Smooth muscle cell (in vitro differentiated cells): Measurements from ENCODE around the gene STK39. TPM values are rescaled to one million over a fixed set of nuclear protein-coding genes. Genes with fewer than 3 reads are reported as not detected.

Experiments
- DNase-seq: peaks from one replicate; lab custom pipeline; 2025; ENCODE audit not compliant: unreplicated experiment; lab: John Stamatoyannopoulos, UW
- H2AFZ ChIP-seq: fragments of 200-600 bp; sonication (generic); 2 replicates; pipeline ENCODE4 v1.6.0; 2016; ENCODE audit warnings: antibody characterized with exemption, low read depth, mild to moderate bottlenecking
- H3F3A ChIP-seq: fragments of 200-600 bp; sonication (generic); 2 replicates; pipeline ENCODE4 v1.6.0; 2017; ENCODE audit warnings: antibody characterized with exemption, low read depth
- H3K27ac ChIP-seq: fragments of 200-600 bp; sonication (generic); 2 replicates; pipeline ENCODE4 v1.5.1; 2016; ENCODE audit warnings: low read depth, mild to moderate bottlenecking
- H3K27me3 ChIP-seq: fragments of 200-600 bp; sonication (generic); 2 replicates; pipeline ENCODE4 v1.6.1; 2016; ENCODE audit warnings: low read depth, mild to moderate bottlenecking
- H3K36me3 ChIP-seq: fragments of 200-600 bp; sonication (generic); 2 replicates; pipeline ENCODE4 v1.5.1; 2016; ENCODE audit warnings: low read depth
- H3K4me1 ChIP-seq: fragments of 200-600 bp; sonication (generic); 2 replicates; pipeline ENCODE4 v1.5.1; 2016; ENCODE audit warnings: low read depth
- H3K4me2 ChIP-seq: fragments of 200-600 bp; sonication (generic); 2 replicates; pipeline ENCODE4 v1.6.0; 2016; ENCODE audit warnings: mild to moderate bottlenecking
- H3K4me3 ChIP-seq: fragments of 200-600 bp; sonication (generic); 2 replicates; pipeline ENCODE4 v1.5.1; 2016; ENCODE audit warnings: mild to moderate bottlenecking
- H3K79me2 ChIP-seq: fragments of 200-600 bp; sonication (generic); 2 replicates; pipeline ENCODE4 v1.6.0; 2016; ENCODE audit warnings: low read depth, mild to moderate bottlenecking
- H3K9ac ChIP-seq: fragments of 200-600 bp; sonication (generic); 2 replicates; pipeline ENCODE4 v1.6.0; 2016; ENCODE audit warnings: low read depth
- H3K9me3 ChIP-seq: fragments of 200-600 bp; sonication (generic); replicated peaks from 2 replicates; pipeline ENCODE4 v1.5.1; 2016; ENCODE audit warnings: low read depth
- H4K20me1 ChIP-seq: fragments of 200-600 bp; sonication (generic); 2 replicates; pipeline ENCODE4 v1.6.0; 2016; ENCODE audit warnings: low read depth
- CTCF ChIP-seq: fragments of 200-600 bp; sonication (generic); IDR thresholded peaks from 2 replicates; pipeline ENCODE4 v1.5.1; 2017; ENCODE audit warnings: borderline replicate concordance, mild to moderate bottlenecking, antibody characterized with exemption; ENCODE audit not compliant: insufficient read depth, poor library complexity, severe bottlenecking
- WGBS: methylation state at CpG from one replicate; pipeline ENCODE4 v1.1.7; 2016; ENCODE audit warnings: low lambda C conversion rate; 5-methylcytosine and 5-hydroxymethylcytosine counted together
- polyA plus RNA-seq: library from polyadenylated mRNA; unstranded; fragments of >200 nt; fragmentation: Nextera tagmentation; extraction: Ambion mirVana; gene quantifications from 2 replicates; pipeline ENCODE4 v1.2.1, GENCODE V29; 2016
- total RNA-seq: library from RNA; depleted of rRNA; stranded (reverse); fragments of >200 nt; gene quantifications from 2 replicates; pipeline ENCODE4 v1.2.3, GENCODE V29; 2014

STK39 gene
- total and polyA plus RNA-seq, 2 experiments from 2014 or later: 21.1 to 37.8 TPM

- Histone ChIP-seq H3K27ac (no peak overlapping the region), H3K9me3 (no peaks in the 10 kb centered on the region), H3F3A (no peaks in the 10 kb centered on the region), H2AFZ (no peak overlapping the region), H4K20me1 (no peaks in the 10 kb centered on the region), H3K4me1 (peaks cover 18% of the 10 kb centered on the region), H3K27me3 (no peaks in the 10 kb centered on the region), H3K36me3 (no peaks in the 10 kb centered on the region), H3K4me3 (no peak overlapping the region), H3K4me2 (no peak overlapping the region), H3K79me2 (no peaks in the 10 kb centered on the region), H3K9ac (no peak overlapping the region)
- TF ChIP-seq CTCF: no peak
- DNase-seq: no peak
- WGBS: 80% methylated on average over 2 of the region's 2 CpGs
Observed at GRCh38 chr2:167950571-167950970, 296.8 kb downstream of the STK39 start.

- peaks cover 23% of the 10 kb centered on the region for H3K4me1 ChIP-seq
- H3K4me3 ChIP-seq: no peak overlapping the region
- no peak for DNase-seq
- no peak for TF ChIP-seq CTCF
- H4K20me1 ChIP-seq: no peaks in the 10 kb centered on the region
- WGBS: 69% methylated on average over 3 of the region's 3 CpGs
- no peak overlapping the region for H3K4me2 ChIP-seq
- no peaks in the 10 kb centered on the region for H3K27me3 ChIP-seq
- H3K36me3 ChIP-seq: no peaks in the 10 kb centered on the region
- no peak overlapping the region for H3K9ac ChIP-seq
- no peaks in the 10 kb centered on the region for H3K9me3 ChIP-seq
- H3F3A ChIP-seq: no peaks in the 10 kb centered on the region
- no peaks in the 10 kb centered on the region for H3K79me2 ChIP-seq
- no peak overlapping the region for H3K27ac ChIP-seq
- no peak overlapping the region for H2AFZ ChIP-seq
Observed at GRCh38 chr2:167946441-167946841, 301.0 kb downstream of the STK39 start.

DNA sequence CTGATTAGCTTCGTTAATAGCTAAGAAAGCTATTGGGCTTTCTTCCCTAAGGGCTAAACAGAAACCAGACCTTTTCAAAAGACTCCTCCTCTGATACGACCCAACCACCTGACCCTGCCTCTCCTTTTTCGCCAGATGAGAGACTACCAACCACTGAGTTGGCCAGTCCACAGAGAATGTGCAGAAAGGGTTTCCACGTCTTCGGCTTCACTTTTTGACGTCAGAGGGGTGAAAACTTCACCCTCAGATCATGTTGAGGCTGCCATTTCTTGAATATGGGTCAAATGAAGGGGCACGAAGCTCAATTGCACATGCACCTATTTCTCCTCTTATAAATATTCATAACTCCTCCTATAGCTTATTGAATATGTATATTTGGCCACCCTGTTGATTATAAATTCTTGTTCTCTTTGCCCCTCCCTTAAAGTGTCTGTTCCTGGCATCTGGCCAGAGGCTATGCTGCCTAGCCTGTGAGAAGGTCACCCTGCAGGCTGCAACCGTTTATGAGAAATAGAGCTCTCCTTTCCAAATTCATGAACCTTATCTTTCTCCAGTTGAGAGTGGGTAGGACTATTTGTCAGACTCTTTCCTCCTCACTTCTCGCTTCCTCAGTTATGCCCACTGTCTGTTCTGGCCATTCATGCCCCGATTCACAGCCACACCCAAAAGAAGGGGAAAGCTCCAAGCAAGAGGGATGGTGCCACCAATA, 301.6 kb downstream of the STK39 start:
- Histone ChIP-seq H4K20me1 (no peaks in the 10 kb centered on the region), H3K4me1 (peaks cover 23% of the 10 kb centered on the region), H3K79me2 (no peaks in the 10 kb centered on the region), H3K36me3 (no peaks in the 10 kb centered on the region), H3K9me3 (no peaks in the 10 kb centered on the region), H3K27me3 (no peaks in the 10 kb centered on the region), H3K4me2 (no peak overlapping the region), H3K4me3 (no peak overlapping the region), H3K27ac (no peak overlapping the region), H3K9ac (no peak overlapping the region), H2AFZ (no peak overlapping the region), H3F3A (no peaks in the 10 kb centered on the region)
- 89% methylated on average over 10 of the region's 10 CpGs for WGBS
- no peak for TF ChIP-seq CTCF
- no peak for DNase-seq
